ENCODE measurements around the gene PTPRN.

PTPRN gene

GRCh38 chr2:219293736-219294231, 15.4 kb downstream of the PTPRN start:
- DNase-seq (ENCODE audit: low read depth): no peak
- H3K4me3 ChIP-seq (ENCODE audit: control insufficient read depth, low read depth, low read length): no peak overlapping the region

GRCh38 chr2:219292616-219293015, 16.6 kb downstream of the PTPRN start:
- no peak overlapping the region for H3K4me3 ChIP-seq (ENCODE audit: control insufficient read depth, low read depth, low read length)
- no peak for DNase-seq (ENCODE audit: low read depth)
- no peak for TF ChIP-seq CTCF (IDR thresholded peaks at IDR 0.05; ENCODE audit: control insufficient read depth, insufficient read depth, low read depth, low read length, missing control alignments)

More at GRCh38 chr2:219293736-219294231, 15.4 kb downstream of the PTPRN start:
- no peak for TF ChIP-seq CTCF (IDR thresholded peaks at IDR 0.05; ENCODE audit: control insufficient read depth, insufficient read depth, low read depth, low read length, missing control alignments)

GRCh38 chr2:219291910-219292490, 17.2 kb downstream of the PTPRN start:
- DNase-seq (ENCODE audit: low read depth): no peak
- TF ChIP-seq CTCF (IDR thresholded peaks at IDR 0.05; ENCODE audit: control insufficient read depth, insufficient read depth, low read depth, low read length, missing control alignments): no peak

GRCh38 chr2:219291394-219291793, 17.8 kb downstream of the PTPRN start:
- no peak for DNase-seq (ENCODE audit: low read depth)
- no peak for TF ChIP-seq CTCF (IDR thresholded peaks at IDR 0.05; ENCODE audit: control insufficient read depth, insufficient read depth, low read depth, low read length, missing control alignments)
- no peak overlapping the region for H3K4me3 ChIP-seq (ENCODE audit: control insufficient read depth, low read depth, low read length)

More at GRCh38 chr2:219291910-219292490, 17.2 kb downstream of the PTPRN start:
- no peak overlapping the region for H3K4me3 ChIP-seq (ENCODE audit: control insufficient read depth, low read depth, low read length)

GRCh38 chr2:219290381-219291171, 18.6 kb downstream of the PTPRN start:
- no peak for TF ChIP-seq CTCF (IDR thresholded peaks at IDR 0.05; ENCODE audit: control insufficient read depth, insufficient read depth, low read depth, low read length, missing control alignments)
- DNase-seq (ENCODE audit: low read depth): no peak
- no peak overlapping the region for H3K4me3 ChIP-seq (ENCODE audit: control insufficient read depth, low read depth, low read length)

- no peak for TF ChIP-seq CTCF (IDR thresholded peaks at IDR 0.05; ENCODE audit: control insufficient read depth, insufficient read depth, low read depth, low read length, missing control alignments)
- peak; percentile 76 for DNase-seq (ENCODE audit: low read depth)
- no peak overlapping the region for H3K4me3 ChIP-seq (ENCODE audit: control insufficient read depth, low read depth, low read length)
Observed at GRCh38 chr2:219289537-219290361, 19.5 kb downstream of the PTPRN start.

All from AG09309 (cell line).